ENCODE measurements around the gene DIP2A. TPM values are rescaled to one million over a fixed set of nuclear protein-coding genes. Genes with fewer than 3 reads are reported as not detected.
"Not testable (repeated sequence)": the region's sequence is repeated elsewhere in the genome, so short reads cannot be mapped to it uniquely, and the experiment has no call there.

The DIP2A gene
- total and polyA plus RNA-seq, 2 experiments from 2014 or later = 18.5 to 36.3 TPM

DNA sequence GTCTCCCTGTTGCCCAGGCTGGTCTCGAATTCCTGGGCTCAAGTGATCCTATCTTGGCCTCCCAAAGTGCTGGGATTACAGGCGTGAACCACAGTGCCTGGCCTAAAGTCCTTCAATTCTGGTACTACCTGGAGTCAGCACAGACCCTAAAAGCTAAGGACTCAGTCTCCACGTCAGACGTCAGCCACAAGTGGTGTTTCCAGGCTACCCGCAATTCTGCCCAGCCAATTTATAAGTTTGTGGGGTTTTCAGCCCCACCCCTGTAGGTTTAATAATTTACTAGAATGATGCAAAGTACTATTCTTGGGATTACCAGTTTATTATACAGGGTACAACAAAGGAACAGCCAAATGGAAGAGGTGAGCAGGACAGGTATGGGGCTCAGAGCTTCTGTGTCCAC is 10.6 kb upstream of the DIP2A start (continued):
- TF ChIP-seq CTCF (conservative IDR thresholded peaks at IDR 0.05; ENCODE audit: low read depth in 2 of 2) = no peak
- TF ChIP-seq CREB1 (CRISPR knock-in tag; IDR thresholded peaks at IDR 0.05; ENCODE audit: low read depth) = no peak
- no peak for TF ChIP-seq REST (IDR thresholded peaks at IDR 0.05; ENCODE audit: unreplicated experiment)
- TF ChIP-seq, protein P1, sequence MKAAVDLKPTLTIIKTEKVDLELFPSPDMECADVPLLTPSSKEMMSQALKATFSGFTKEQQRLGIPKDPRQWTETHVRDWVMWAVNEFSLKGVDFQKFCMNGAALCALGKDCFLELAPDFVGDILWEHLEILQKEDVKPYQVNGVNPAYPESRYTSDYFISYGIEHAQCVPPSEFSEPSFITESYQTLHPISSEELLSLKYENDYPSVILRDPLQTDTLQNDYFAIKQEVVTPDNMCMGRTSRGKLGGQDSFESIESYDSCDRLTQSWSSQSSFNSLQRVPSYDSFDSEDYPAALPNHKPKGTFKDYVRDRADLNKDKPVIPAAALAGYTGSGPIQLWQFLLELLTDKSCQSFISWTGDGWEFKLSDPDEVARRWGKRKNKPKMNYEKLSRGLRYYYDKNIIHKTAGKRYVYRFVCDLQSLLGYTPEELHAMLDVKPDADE (IDR thresholded peaks at IDR 0.05) = no peak
- no peak for TF ChIP-seq EZH2phosphoT487 (IDR thresholded peaks at IDR 0.05; ENCODE audit: unreplicated experiment)
- no peak for TF ChIP-seq POLR2AphosphoS5 (IDR thresholded peaks at IDR 0.05; ENCODE audit: low read depth)
- no peak for TF ChIP-seq STAT1 (IDR thresholded peaks at IDR 0.05; ENCODE audit: unreplicated experiment)
- TF ChIP-seq EZH2 (IDR thresholded peaks at IDR 0.05; ENCODE audit: low read depth, unreplicated experiment) = no peak

- not testable (repeated sequence) for H3K36me3 ChIP-seq (ENCODE audit: insufficient read depth); H3K27ac Mint-ChIP-seq; H3K4me3 Mint-ChIP-seq; H2AFZ ChIP-seq; H3K9me2 ChIP-seq (ENCODE audit: insufficient read depth); H4K20me1 ChIP-seq (replicated peaks; ENCODE audit: insufficient read depth); H3F3A ChIP-seq (replicated peaks; ENCODE audit: low read depth); H3K27ac ChIP-seq (ENCODE audit: low read depth); H3K79me2 ChIP-seq (replicated peaks; ENCODE audit: insufficient read depth); H3K27me3 ChIP-seq (ENCODE audit: insufficient read depth); H3K4me1 ChIP-seq (ENCODE audit: insufficient read depth); ATAC-seq; DNase-seq (ENCODE audit: low spot score); H3K4me2 ChIP-seq; H3K4me3 ChIP-seq
- Mint-ChIP-seq H3K36me3 (ENCODE audit: low read depth) (peaks cover 59% of the 10 kb centered on the region), H3K4me1 (peaks cover 13% of the 10 kb centered on the region), H3K9me3 (peaks cover 24% of the 10 kb centered on the region), H3K27me3 (ENCODE audit: insufficient read depth, low read depth, poor library complexity) (peaks cover 18% of the 10 kb centered on the region)
Measured at GRCh38 chr21:46448855-46449254, 9.8 kb upstream of the DIP2A start.

All from GM23338 (cell line).